Hematopoietic multipotent progenitor cell treated with erythropoietin and hydrocortisone succinate and interleukin-3 and kit ligand, for 15 days (in vitro differentiated cells): ENCODE data around the gene FAM117A.
"Not testable (repeated sequence)": the region's sequence is repeated elsewhere in the genome, so short reads cannot be mapped to it uniquely, and the experiment has no call there.

Source experiments
- DNase-seq: peaks from one replicate; pipeline ENCODE4 v3.0.0-alpha.2; 2015; ENCODE audit warnings: low spot score

The FAM117A gene

GRCh38 chr17:49677933-49678847 lies 85.7 kb downstream of the FAM117A start, which contains the start of gene SPOP:
SPOP (minus strand) TSS chr17:49678097; CDS start chr17:49622810, 55,287 bp downstream.
- DNase-seq = peak; percentile 98

- DNase-seq = peak; percentile 97
Observed at GRCh38 chr17:49677134-49677932, 86.6 kb downstream of the FAM117A start.

GRCh38 chr17:49676276-49676868 lies 87.6 kb downstream of the FAM117A start:
- peak; percentile 47 for DNase-seq

DNA sequence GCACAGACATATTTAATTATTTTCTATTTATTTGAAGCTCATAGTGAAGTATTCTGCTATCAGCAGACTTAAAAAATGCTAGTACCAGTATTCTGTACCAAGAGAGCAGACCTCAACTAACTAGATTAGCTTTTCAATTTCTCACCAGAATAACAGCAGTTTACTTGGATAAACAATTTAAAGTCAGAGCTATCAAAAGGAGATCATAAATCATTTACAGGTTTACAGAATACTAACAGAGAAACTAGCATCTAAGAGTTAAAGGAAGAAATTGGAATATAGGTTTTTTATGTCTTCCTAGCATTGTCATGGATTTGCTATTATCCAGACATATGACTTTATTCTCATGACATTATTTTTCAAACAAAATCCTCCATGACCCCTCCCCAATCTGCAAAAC lies 89.4 kb downstream of the FAM117A start:
- no peak for DNase-seq

DNA sequence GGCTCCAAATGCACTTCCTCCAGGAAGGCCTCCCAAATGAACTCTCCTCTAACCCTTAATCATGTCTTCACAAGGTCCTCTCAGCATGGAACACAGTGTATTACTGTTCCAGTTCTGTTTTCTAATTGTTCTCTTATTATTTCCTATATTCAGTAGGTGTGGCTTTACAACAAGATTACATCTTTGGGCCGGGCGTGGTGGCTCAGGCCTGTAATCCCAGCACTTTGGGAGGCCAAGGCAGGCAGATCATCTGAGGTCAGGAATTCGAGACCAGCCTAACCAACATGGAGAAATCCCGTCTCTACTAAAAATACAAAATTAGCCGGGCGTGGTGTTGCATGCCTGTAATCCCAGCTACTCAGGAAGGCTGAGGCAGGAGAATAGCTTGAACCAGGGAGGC lies 90.3 kb downstream of the FAM117A start:
- not testable (repeated sequence) for DNase-seq

GRCh38 chr17:49670641-49671040 lies 93.3 kb downstream of the FAM117A start:
- DNase-seq = no peak

DNA sequence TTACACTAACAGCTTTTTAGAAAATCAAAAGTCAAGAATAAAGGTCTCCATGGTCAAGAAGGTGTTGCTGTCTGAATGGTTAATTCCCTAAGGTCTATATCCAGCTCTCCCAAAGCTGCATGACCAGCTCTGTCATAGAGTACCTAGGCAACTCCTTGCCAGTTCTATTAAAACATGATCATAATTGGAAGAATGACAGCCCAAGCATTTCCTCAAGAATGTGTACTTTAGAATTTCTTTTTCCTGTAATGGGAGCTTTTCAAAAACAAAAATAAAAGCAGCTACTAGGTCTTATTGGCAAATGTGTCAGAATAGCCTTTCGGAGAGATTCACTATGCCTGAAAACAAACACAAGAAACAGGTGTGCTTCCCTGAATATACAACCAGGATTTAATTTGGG lies 93.9 kb downstream of the FAM117A start:
- no peak for DNase-seq

DNA sequence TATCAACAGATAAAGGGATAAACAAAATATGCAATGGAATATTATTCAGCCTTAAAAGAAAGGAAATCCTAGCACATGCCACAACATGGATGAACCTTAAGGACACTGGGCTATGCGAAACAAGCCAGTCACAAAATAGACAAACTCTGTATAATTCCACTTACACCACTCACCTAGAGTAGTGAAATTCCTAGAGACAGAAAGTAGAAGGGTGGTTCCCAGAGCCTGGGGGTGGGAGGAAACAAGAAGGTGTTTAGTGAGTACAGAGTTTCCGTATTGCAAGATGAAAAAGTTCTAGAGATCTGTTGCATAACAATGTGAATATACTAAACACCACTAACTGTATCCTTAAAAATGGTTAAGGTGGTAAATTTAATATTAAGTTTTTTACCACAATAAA lies 96.1 kb downstream of the FAM117A start:
- no peak for DNase-seq

DNA sequence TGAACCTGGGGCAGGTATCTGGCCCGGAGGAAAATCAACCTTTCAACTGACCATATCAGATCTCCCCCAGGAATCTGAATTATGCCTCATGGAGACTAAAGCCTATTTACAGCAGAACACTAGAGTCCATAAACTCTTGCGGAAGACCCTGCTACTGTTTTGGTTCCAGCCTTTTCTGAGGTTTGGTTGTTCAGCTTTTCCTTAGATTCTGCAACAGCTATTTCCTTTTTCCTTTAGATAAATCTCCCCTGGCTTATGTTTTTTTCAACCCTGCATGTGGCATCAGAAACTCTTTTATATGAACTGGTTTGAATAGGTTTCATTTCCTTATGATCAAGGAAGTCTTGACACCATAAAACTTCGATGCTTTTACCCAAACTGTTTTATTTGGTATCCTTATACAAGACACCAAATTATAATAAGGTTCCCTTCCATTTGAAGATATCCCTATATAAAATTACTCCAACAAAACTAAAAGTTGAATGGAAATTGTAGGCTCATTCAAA lies 99.2 kb downstream of the FAM117A start:
- DNase-seq = no peak
